Myometrial cell (primary cell): ENCODE measurements around the gene RPP25L. TPM values are rescaled to one million over a fixed set of nuclear protein-coding genes. Genes with fewer than 3 reads are reported as not detected.

ENCODE experiments used
- total RNA-seq: library from RNA; depleted of rRNA; stranded (reverse); fragments of >200 nt; gene quantifications from 2 replicates; pipeline ENCODE4 v1.2.3, GENCODE V29; 2015

The RPP25L gene
- 32.6 and 43.8 TPM in 2 replicates for total RNA-seq

GRCh38 chr9:34611811-34612787 lies at the start of gene RPP25L:
Gene RPP25L (minus strand): TSS chr9:34612097. CDS start chr9:34611296, 801 bp downstream.

GRCh38 chr9:34651876-34652601 lies 40.1 kb upstream of the RPP25L start, which contains the start of gene IL11RA:
Gene IL11RA (plus strand): TSS chr9:34652185. CDS start chr9:34655218, 3,033 bp downstream.

GRCh38 chr9:34646211-34647083 lies 34.5 kb upstream of the RPP25L start, which contains the start of gene GALT:
Gene GALT (plus strand): TSS chr9:34646675. CDS start chr9:34646705, 30 bp downstream.

GRCh38 chr9:34637356-34638137 lies 25.6 kb upstream of the RPP25L start, which contains the start of gene SIGMAR1:
Gene SIGMAR1 (minus strand): TSS chr9:34637787. CDS start chr9:34637697, 90 bp downstream.

GRCh38 chr9:34628656-34629490 lies 17.0 kb upstream of the RPP25L start, which contains the start of gene ARID3C:
Gene ARID3C (minus strand): TSS chr9:34629066. CDS start chr9:34628014, 1,052 bp downstream.

GRCh38 chr9:34620061-34620994 lies 8.4 kb upstream of the RPP25L start, which contains the start of gene DCTN3:
Gene DCTN3 (minus strand): TSS chr9:34620495. CDS start chr9:34620464, 31 bp downstream.

GRCh38 chr9:34589636-34590380 lies 22.1 kb downstream of the RPP25L start, which contains the start of gene CNTFR:
Gene CNTFR (minus strand): TSS chr9:34589724. CDS start chr9:34568981, 20,743 bp downstream.

Other genes starting within 250 kb of the RPP25L start
- 2.6 and 2.7 TPM in 2 replicates for gene MYORG, start 235.2 kb downstream of the RPP25L start, total RNA-seq
- gene FAM219A, start 153.5 kb downstream of the RPP25L start, total RNA-seq = 13.0 and 16.7 TPM in 2 replicates
- gene DNAI1, start 153.3 kb downstream of the RPP25L start, total RNA-seq = under 0.01 TPM in 1 of 2 replicates, not detected in the other
- gene ENHO, start 89.1 kb downstream of the RPP25L start, total RNA-seq = not detected in 2 replicates
- 0.86 TPM in 1 of 2 replicates, not detected in the other for gene CNTFR, start 22.4 kb downstream of the RPP25L start, total RNA-seq
- gene DCTN3, start 8.4 kb upstream of the RPP25L start, total RNA-seq = 179 and 213 TPM in 2 replicates
- gene ARID3C, start 17.0 kb upstream of the RPP25L start, total RNA-seq = under 0.01 and 0.58 TPM in 2 replicates
- 201 and 244 TPM in 2 replicates for gene SIGMAR1, start 25.7 kb upstream of the RPP25L start, total RNA-seq
- gene GALT, start 34.6 kb upstream of the RPP25L start, total RNA-seq = 19.0 and 20.2 TPM in 2 replicates
- 7.6 and 13.5 TPM in 2 replicates for gene IL11RA, start 40.1 kb upstream of the RPP25L start, total RNA-seq
- gene CCL27, start 50.6 kb upstream of the RPP25L start, total RNA-seq = 0.58 TPM in 1 of 2 replicates, not detected in the other
- gene CCL19, start 79.2 kb upstream of the RPP25L start, total RNA-seq = not detected in 2 replicates
- gene CCL21, start 98.0 kb upstream of the RPP25L start, total RNA-seq = not detected in 2 replicates